Measurements from ENCODE around the gene PLEKHS1.

Gene PLEKHS1

GRCh38 chr10:113739577-113739976 lies 11.9 kb upstream of the PLEKHS1 start:
- no peak for TF ChIP-seq CTCF (IDR thresholded peaks at IDR 0.05; ENCODE audit: low read depth, low read length, missing control alignments)
- DNase-seq (ENCODE audit: extremely low read depth, low read depth), result no peak
- no peak overlapping the region for H3K4me3 ChIP-seq (replicated peaks; ENCODE audit: low read depth, low read length)

- DNase-seq (ENCODE audit: extremely low read depth, low read depth), result no peak
- no peak for TF ChIP-seq CTCF (IDR thresholded peaks at IDR 0.05; ENCODE audit: low read depth, low read length, missing control alignments)
- H3K4me3 ChIP-seq (replicated peaks; ENCODE audit: low read depth, low read length), result no peak overlapping the region
Measured at GRCh38 chr10:113740850-113741249, 10.6 kb upstream of the PLEKHS1 start.

- no peak for TF ChIP-seq CTCF (IDR thresholded peaks at IDR 0.05; ENCODE audit: low read depth, low read length, missing control alignments)
- no peak overlapping the region for H3K4me3 ChIP-seq (replicated peaks; ENCODE audit: low read depth, low read length)
- DNase-seq (ENCODE audit: extremely low read depth, low read depth), result no peak
Measured at GRCh38 chr10:113742466-113742865, 9.0 kb upstream of the PLEKHS1 start.

- DNase-seq (ENCODE audit: extremely low read depth, low read depth), result no peak
- TF ChIP-seq CTCF (IDR thresholded peaks at IDR 0.05; ENCODE audit: low read depth, low read length, missing control alignments), result no peak
- H3K4me3 ChIP-seq (replicated peaks; ENCODE audit: low read depth, low read length), result no peak overlapping the region
Measured at GRCh38 chr10:113743594-113743993, 7.9 kb upstream of the PLEKHS1 start.

- TF ChIP-seq CTCF (IDR thresholded peaks at IDR 0.05; ENCODE audit: low read depth, low read length, missing control alignments), result no peak
Measured at GRCh38 chr10:113745374-113745773, 6.1 kb upstream of the PLEKHS1 start.

GRCh38 chr10:113746217-113746957 lies 5.1 kb upstream of the PLEKHS1 start:
- no peak for DNase-seq (ENCODE audit: extremely low read depth, low read depth)
- no peak overlapping the region for H3K4me3 ChIP-seq (replicated peaks; ENCODE audit: low read depth, low read length)
- TF ChIP-seq CTCF (IDR thresholded peaks at IDR 0.05; ENCODE audit: low read depth, low read length, missing control alignments), result no peak

More at GRCh38 chr10:113745374-113745773, 6.1 kb upstream of the PLEKHS1 start:
- DNase-seq (ENCODE audit: extremely low read depth, low read depth), result no peak
- no peak overlapping the region for H3K4me3 ChIP-seq (replicated peaks; ENCODE audit: low read depth, low read length)

- no peak for DNase-seq (ENCODE audit: extremely low read depth, low read depth)
- TF ChIP-seq CTCF (IDR thresholded peaks at IDR 0.05; ENCODE audit: low read depth, low read length, missing control alignments), result no peak
- H3K4me3 ChIP-seq (replicated peaks; ENCODE audit: low read depth, low read length), result no peak overlapping the region
Measured at GRCh38 chr10:113752553-113752952, 1.1 kb downstream of the PLEKHS1 start.

All from HFF-Myc (cell line).